Liver (tissue), 9 donors: ENCODE results near the gene TMEM244. TPM values are rescaled to one million over a fixed set of nuclear protein-coding genes. Genes with fewer than 3 reads are reported as not detected.

Experiments
- DNase-seq: peaks from one replicate; pipeline ENCODE4 v3.0.0-alpha.2; 2017; ENCODE audit warnings: low spot score
- H3K27ac ChIP-seq, 2 donors: one replicate each; pipeline ENCODE4 v1.7.0; 2013; ENCODE audit warnings: inconsistent platforms in 2 of 2, low read length in 2 of 2, control low read depth in 1 of 2, low read depth in 1 of 2, mild to moderate bottlenecking in 1 of 2
- H3K27me3 ChIP-seq, 4 donors: one replicate each; pipeline versions ENCODE4 v1.6.1 to v1.7.0; 2013; ENCODE audit warnings: low read length in 3 of 4, inconsistent platforms in 1 of 4, mild to moderate bottlenecking in 1 of 4, moderate library complexity in 1 of 4; ENCODE audit not compliant: control insufficient read depth in 4 of 4, insufficient read depth in 4 of 4
- H3K36me3 ChIP-seq, 4 donors: one replicate each; pipeline versions ENCODE4 v1.6.1 to v1.7.0; 2013; ENCODE audit warnings: low read length in 3 of 4, mild to moderate bottlenecking in 3 of 4, low read depth in 1 of 4, moderate library complexity in 1 of 4; ENCODE audit not compliant: control insufficient read depth in 4 of 4, insufficient read depth in 3 of 4
- H3K4me1 ChIP-seq, 4 donors: one replicate each; pipeline versions ENCODE4 v1.6.1 to v1.7.0; 2013; ENCODE audit warnings: low read length in 3 of 4, mild to moderate bottlenecking in 3 of 4, moderate library complexity in 1 of 4; ENCODE audit not compliant: control insufficient read depth in 4 of 4, insufficient read depth in 4 of 4
- H3K4me3 ChIP-seq, 3 donors: one replicate each; pipeline versions ENCODE4 v1.6.1 to v1.7.0; 2013; ENCODE audit warnings: low read length in 3 of 3, control low read depth in 1 of 3, low read depth in 1 of 3, mild to moderate bottlenecking in 1 of 3
- H3K9ac ChIP-seq, 2 donors: one replicate each; pipeline ENCODE4 v1.7.0; 2013; ENCODE audit warnings: low read length in 2 of 2, mild to moderate bottlenecking in 2 of 2, moderate library complexity in 2 of 2, control low read depth in 1 of 2, low read depth in 1 of 2
- H3K9me3 ChIP-seq, 4 donors: one replicate each; pipeline versions ENCODE4 v1.6.1 to v1.7.0; 2013; ENCODE audit warnings: low read length in 3 of 4; ENCODE audit not compliant: control insufficient read depth in 4 of 4
- ATF3 ChIP-seq: IDR thresholded peaks from 2 replicates; pipeline ENCODE4 v1.6.1; 2016; ENCODE audit warnings: antibody characterized with exemption
- CTCF ChIP-seq: fragments of 150-350 bp; IDR thresholded peaks from 2 replicates; pipeline ENCODE4 v1.5.1; 2017; ENCODE audit warnings: improper control_type of control experiment, low read depth, low read length; ENCODE audit not compliant: missing input control
- FOXA1 ChIP-seq: IDR thresholded peaks from 2 replicates; pipeline ENCODE4 v1.6.1; 2016; ENCODE audit warnings: antibody characterized with exemption
- FOXA2 ChIP-seq: IDR thresholded peaks from 2 replicates; pipeline ENCODE4 v1.6.1; 2016; ENCODE audit warnings: antibody characterized with exemption
- HNF4G ChIP-seq: IDR thresholded peaks from 2 replicates; pipeline ENCODE4 v1.6.1; 2016; ENCODE audit warnings: antibody characterized with exemption
- JUND ChIP-seq, 2 donors: IDR thresholded peaks; 2 replicates each; pipeline ENCODE4 v1.6.1; 2016; ENCODE audit warnings: antibody characterized with exemption in 2 of 2
- RAD21 ChIP-seq, 2 donors: IDR thresholded peaks; 2 replicates each; pipeline ENCODE4 v1.6.1; 2016; ENCODE audit warnings: antibody characterized with exemption in 2 of 2, mild to moderate bottlenecking in 2 of 2
- REST ChIP-seq: IDR thresholded peaks from 2 replicates; pipeline ENCODE4 v1.6.1; 2016; ENCODE audit warnings: antibody characterized with exemption, mild to moderate bottlenecking
- RXRA ChIP-seq, 2 donors: IDR thresholded peaks; 2 replicates each; pipeline ENCODE4 v1.6.1; 2017 to 2018; ENCODE audit warnings: antibody characterized with exemption in 2 of 2, mild to moderate bottlenecking in 1 of 2
- SP1 ChIP-seq: IDR thresholded peaks from 2 replicates; pipeline ENCODE4 v1.6.1; 2018; ENCODE audit warnings: antibody characterized with exemption, mild to moderate bottlenecking
- YY1 ChIP-seq: IDR thresholded peaks from 2 replicates; pipeline ENCODE4 v1.6.1; 2016; ENCODE audit warnings: antibody characterized with exemption, mild to moderate bottlenecking
- ZBTB33 ChIP-seq: IDR thresholded peaks from 2 replicates; pipeline ENCODE4 v1.6.1; 2016; ENCODE audit warnings: antibody characterized with exemption
- WGBS: extraction: QIAGEN DNeasy Blood & Tissue Kit; methylation state at CpG from one replicate; pipeline ENCODE4 v1.1.7; 2013; 5-methylcytosine and 5-hydroxymethylcytosine counted together
- polyA plus RNA-seq, 2 donors: library from polyadenylated mRNA; stranded (reverse) in 1 of 2; unstranded in 1 of 2; fragments of 200-250 nt in 1 of 2; fragments of >200 nt in 1 of 2; fragmentation: Nextera tagmentation in 1 of 2; extraction: Ambion mirVana in 1 of 2; gene quantifications; one replicate each; pipeline versions ENCODE4 v1.2.1 to v1.2.3, GENCODE V29; 2013 to 2015
- total RNA-seq, 2 donors: library from RNA; depleted of rRNA; stranded (reverse); fragments of >200 nt; gene quantifications; one replicate each; pipeline ENCODE4 v1.2.3, GENCODE V29; 2014
- donor health status: healthy.
- donor health status: healthy.
- donor health status: healthy.
- donor health status: healthy.
- donor health status: healthy.

TMEM244 gene
- total and polyA plus RNA-seq, 4 donors: not detected

DNA sequence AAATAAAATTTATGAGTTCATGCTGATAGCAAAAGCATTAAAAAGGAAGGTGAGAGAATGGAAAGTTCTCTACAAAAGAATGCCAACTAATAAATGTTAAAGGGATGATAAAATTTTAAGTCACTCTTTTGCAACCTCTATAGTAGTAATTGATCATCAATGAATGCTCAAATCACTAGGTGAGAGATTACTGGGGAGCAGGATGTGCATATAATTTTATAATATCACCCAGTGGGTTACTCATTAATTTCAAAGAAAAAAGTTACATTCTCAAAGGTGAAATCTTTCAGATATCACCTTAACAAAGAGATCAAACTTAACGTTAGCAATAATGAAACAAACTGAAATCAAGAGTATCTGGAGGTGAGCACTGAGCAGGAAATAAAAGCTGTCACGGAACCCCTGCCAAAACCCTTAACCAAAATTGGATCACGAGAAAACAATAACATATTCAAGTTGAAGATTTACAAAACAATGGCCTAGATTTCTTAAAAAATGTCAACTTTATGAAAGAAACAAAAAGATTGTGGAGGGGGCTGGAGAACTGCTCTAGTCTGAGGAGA is 45.5 kb upstream of the TMEM244 start:
- Histone ChIP-seq H3K4me1 (no peaks in the 10 kb centered on the region), H3K27me3 (no peaks in the 10 kb centered on the region), H3K27ac (no peak overlapping the region), H3K36me3 (no peaks in the 10 kb centered on the region), H3K9ac (no peak overlapping the region), H3K4me3 (no peak overlapping the region), H3K9me3 (no peaks in the 10 kb centered on the region)
- TF ChIP-seq SP1 (no peak), RAD21 (IDR thresholded peaks at IDR 0.05) (no peak), ATF3 (no peak), FOXA2 (no peak), HNF4G (no peak), FOXA1 (no peak), YY1 (no peak)
- no peak for DNase-seq
- 78% methylated on average over 3 of the region's 3 CpGs for WGBS

- Histone ChIP-seq H3K27me3 (no peaks in the 10 kb centered on the region), H3K9me3 (no peaks in the 10 kb centered on the region), H3K4me1 (no peaks in the 10 kb centered on the region), H3K4me3 (no peak overlapping the region), H3K9ac (no peak overlapping the region), H3K36me3 (no peaks in the 10 kb centered on the region), H3K27ac (no peak overlapping the region)
- DNase-seq: no peak
- TF ChIP-seq JUND (IDR thresholded peaks at IDR 0.05): no peak
- TF ChIP-seq FOXA1: no peak
- TF ChIP-seq CTCF: no peak
- no peak for TF ChIP-seq ZBTB33
- no peak for TF ChIP-seq ATF3
- TF ChIP-seq RXRA (IDR thresholded peaks at IDR 0.05): no peak
- TF ChIP-seq REST: no peak
These were observed 42.0 kb upstream of the TMEM244 start for GRCh38 chr6:129903082-129903481.
